ENCODE data around the gene SLC4A9.
A peak's percentile ranks its signal among the peaks of the same experiment; 100 is the strongest.

The SLC4A9 gene

DNA sequence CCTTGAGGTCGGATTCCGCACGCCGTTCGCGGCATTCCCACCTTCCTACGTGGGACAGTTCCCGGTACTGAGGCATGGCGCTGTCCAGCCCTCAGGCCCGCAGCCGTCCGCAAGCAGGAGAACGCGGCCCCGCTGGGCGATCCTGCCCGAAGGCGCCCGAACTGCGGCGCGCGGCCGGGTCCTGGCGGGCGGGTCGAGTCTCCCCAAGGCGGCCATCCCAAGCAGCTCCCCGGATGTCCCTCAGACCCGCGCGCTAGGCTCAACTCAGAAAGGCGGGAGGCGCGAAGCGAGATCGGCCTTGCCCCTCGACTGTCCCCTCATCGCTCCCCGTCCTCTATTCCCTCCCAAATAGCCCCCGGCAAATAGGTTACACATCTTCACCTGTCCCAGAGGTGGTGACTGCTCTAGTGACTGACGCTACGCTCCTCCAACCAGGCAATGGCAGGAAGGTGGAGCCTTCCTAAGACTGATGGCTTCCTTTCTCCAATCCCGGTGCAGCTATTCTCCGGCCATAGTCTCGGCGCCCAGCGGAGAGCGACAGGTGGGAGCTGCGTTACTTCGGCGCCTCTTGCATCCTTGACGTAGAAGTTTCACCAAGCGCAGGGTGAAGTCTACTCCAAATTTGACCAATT, 40.9 kb downstream of the SLC4A9 start:
- peak overlapping the region; percentile 63 for H3K27ac ChIP-seq (ENCODE audit: poor library complexity, severe bottlenecking)
- H3K4me3 ChIP-seq (ENCODE audit: severe bottlenecking), result peak overlapping the region; percentile 62
- H3K9me3 ChIP-seq (ENCODE audit: severe bottlenecking), result no peaks in the 10 kb centered on the region
- H3K27me3 ChIP-seq (ENCODE audit: insufficient read depth, poor library complexity, severe bottlenecking), result no peaks in the 10 kb centered on the region
- H3K4me1 ChIP-seq (ENCODE audit: insufficient read depth, poor library complexity, severe bottlenecking), result peaks cover 24% of the 10 kb centered on the region
- DNase-seq (ENCODE audit: low spot score), result peak; percentile 96
- no peak for TF ChIP-seq CTCF (IDR thresholded peaks at IDR 0.05; ENCODE audit: poor library complexity, severe bottlenecking)
- H3K36me3 ChIP-seq (ENCODE audit: low read depth), result peaks cover 3% of the 10 kb centered on the region; the same call in 1 of the 2 replicates
- ATAC-seq (ENCODE audit: low read depth), result peak; percentile 82

DNA sequence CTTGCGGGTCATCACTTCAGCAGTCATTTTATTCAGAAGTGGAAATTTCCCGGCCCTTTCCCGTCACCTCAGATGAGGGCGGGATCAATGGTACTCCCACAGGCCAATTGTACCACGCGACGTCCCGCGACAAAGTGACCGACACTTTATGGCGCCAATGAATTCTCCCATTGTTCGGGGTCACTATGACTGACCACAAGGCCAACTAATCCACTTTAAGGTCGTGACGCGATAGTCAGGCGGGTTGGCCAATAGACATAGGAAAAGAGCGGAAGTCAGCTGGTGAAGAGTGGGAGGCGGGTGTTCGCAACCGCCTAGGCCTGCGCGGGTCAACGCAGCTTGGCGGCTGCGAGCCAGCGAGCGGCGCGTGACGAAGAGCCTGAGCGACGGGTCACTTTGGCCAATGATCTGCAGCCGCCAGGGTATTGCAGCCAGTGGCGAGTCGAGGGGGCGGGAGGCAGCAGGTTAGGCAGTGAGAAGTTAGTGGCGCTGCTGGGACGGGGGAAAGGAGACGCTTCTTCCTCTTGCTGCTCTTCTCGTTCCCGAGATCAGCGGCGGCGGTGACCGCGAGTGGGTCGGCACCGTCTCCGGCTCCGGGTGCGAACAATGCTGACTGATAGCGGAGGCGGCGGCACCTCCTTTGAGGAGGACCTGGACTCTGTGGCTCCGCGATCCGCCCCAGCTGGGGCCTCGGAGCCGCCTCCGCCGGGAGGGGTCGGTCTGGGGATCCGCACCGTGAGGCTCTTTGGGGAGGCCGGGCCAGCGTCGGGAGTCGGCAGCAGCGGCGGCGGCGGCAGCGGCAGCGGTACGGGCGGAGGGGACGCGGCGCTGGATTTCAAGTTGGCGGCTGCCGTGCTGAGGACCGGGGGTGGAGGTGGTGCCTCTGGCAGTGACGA, 41.6 kb downstream of the SLC4A9 start, which contains the start of gene ANKHD1:
Gene ANKHD1, plus strand, starts transcription at position 472 of the 896 bp plus-strand sequence. Its CDS starts 135 bp downstream, at position 607.
- ATAC-seq (ENCODE audit: low read depth) (peak; percentile 75), DNase-seq (ENCODE audit: low spot score) (peak; percentile 100)
- Histone ChIP-seq H3K27me3 (ENCODE audit: insufficient read depth, poor library complexity, severe bottlenecking) (no peaks in the 10 kb centered on the region), H3K9me3 (ENCODE audit: severe bottlenecking) (no peaks in the 10 kb centered on the region), H3K4me1 (ENCODE audit: insufficient read depth, poor library complexity, severe bottlenecking) (peaks cover 24% of the 10 kb centered on the region), H3K36me3 (ENCODE audit: low read depth) (peaks cover 11% of the 10 kb centered on the region; the same call in 1 of the 2 replicates), H3K27ac (ENCODE audit: poor library complexity, severe bottlenecking) (peak within 1 kb of the TSS; percentile 63), H3K4me3 (ENCODE audit: severe bottlenecking) (peak within 1 kb of the TSS; percentile 62)
- no peak for TF ChIP-seq CTCF (IDR thresholded peaks at IDR 0.05; ENCODE audit: poor library complexity, severe bottlenecking)

- Histone ChIP-seq H3K4me3 (ENCODE audit: severe bottlenecking) (peak overlapping the region; percentile 62), H3K27me3 (ENCODE audit: insufficient read depth, poor library complexity, severe bottlenecking) (no peaks in the 10 kb centered on the region), H3K4me1 (ENCODE audit: insufficient read depth, poor library complexity, severe bottlenecking) (peaks cover 24% of the 10 kb centered on the region), H3K36me3 (ENCODE audit: low read depth) (peaks cover 14% of the 10 kb centered on the region; the same call in 1 of the 2 replicates), H3K9me3 (ENCODE audit: severe bottlenecking) (no peaks in the 10 kb centered on the region), H3K27ac (ENCODE audit: poor library complexity, severe bottlenecking) (peak overlapping the region; percentile 63)
- no peak for TF ChIP-seq CTCF (IDR thresholded peaks at IDR 0.05; ENCODE audit: poor library complexity, severe bottlenecking)
- DNase-seq (ENCODE audit: low spot score) (no peak), ATAC-seq (ENCODE audit: low read depth) (no peak)
Measured at GRCh38 chr5:140402258-140403074, 42.5 kb downstream of the SLC4A9 start.

DNA sequence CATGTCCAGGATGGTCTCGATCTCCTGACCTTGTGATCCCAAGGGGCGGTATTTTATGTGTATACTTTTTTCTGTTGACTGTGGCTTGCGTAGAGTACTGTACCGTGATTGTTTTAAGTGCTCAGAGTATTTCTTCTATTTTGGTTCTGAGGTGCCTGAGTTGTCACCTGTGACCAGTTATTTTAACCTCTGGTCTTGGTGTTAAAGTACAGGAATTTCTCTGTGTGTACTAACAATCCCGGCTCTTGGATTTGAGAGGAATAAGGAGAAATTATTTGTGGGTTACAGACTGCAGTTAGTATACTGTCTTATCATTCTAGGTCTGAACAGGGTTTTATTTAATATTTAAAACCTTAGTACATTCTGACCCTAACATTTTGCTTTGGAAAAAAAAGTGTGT, 43.6 kb downstream of the SLC4A9 start:
- Histone ChIP-seq H3K27me3 (ENCODE audit: insufficient read depth, poor library complexity, severe bottlenecking) (no peaks in the 10 kb centered on the region), H3K27ac (ENCODE audit: poor library complexity, severe bottlenecking) (no peak overlapping the region), H3K36me3 (ENCODE audit: low read depth) (peaks cover 14% of the 10 kb centered on the region; the same call in 1 of the 2 replicates), H3K4me3 (ENCODE audit: severe bottlenecking) (peak overlapping the region; percentile 62), H3K9me3 (ENCODE audit: severe bottlenecking) (no peaks in the 10 kb centered on the region), H3K4me1 (ENCODE audit: insufficient read depth, poor library complexity, severe bottlenecking) (peaks cover 20% of the 10 kb centered on the region)
- DNase-seq (ENCODE audit: low spot score) (no peak), ATAC-seq (ENCODE audit: low read depth) (no peak)
- TF ChIP-seq CTCF (IDR thresholded peaks at IDR 0.05; ENCODE audit: poor library complexity, severe bottlenecking), result no peak
